MG63 (cell line): ENCODE data around the gene BTBD10. TPM values are rescaled to one million over a fixed set of nuclear protein-coding genes. Genes with fewer than 3 reads are reported as not detected.
A peak's percentile ranks its signal among the peaks of the same experiment; 100 is the strongest.

Experiments
- DNase-seq: peaks from one replicate; pipeline ENCODE4 v3.0.0-alpha.2; 2020
- H3K27me3 ChIP-seq: fragments of 250-450 bp; sonication (Bioruptor Pico); 2 replicates; pipeline ENCODE4 v1.5.1; 2020; ENCODE audit warnings: mild to moderate bottlenecking, moderate library complexity
- H3K36me3 ChIP-seq: fragments of 250-450 bp; sonication (Bioruptor Pico); 2 replicates; pipeline ENCODE4 v1.5.1; 2020; ENCODE audit warnings: mild to moderate bottlenecking, moderate library complexity
- H3K4me3 ChIP-seq: fragments of 250-450 bp; sonication (Bioruptor Pico); 2 replicates; pipeline ENCODE4 v1.5.1; 2020; ENCODE audit warnings: mild to moderate bottlenecking, moderate library complexity
- H3K9me3 ChIP-seq: fragments of 250-450 bp; sonication (Bioruptor Pico); 2 replicates; pipeline ENCODE4 v1.5.1; 2020; ENCODE audit warnings: mild to moderate bottlenecking, moderate library complexity
- total RNA-seq: library from RNA; depleted of rRNA; stranded (reverse); fragments of >200 nt; shearing (Covaris generic); gene quantifications from 2 replicates; pipeline ENCODE4 v1.2.3, GENCODE V29; 2014; ENCODE audit warnings: low replicate concordance

Gene BTBD10
- total RNA-seq, 1 experiment from 2014 or later, result 22.7 TPM

- H3K4me3 ChIP-seq, result no peak overlapping the region
Observed at GRCh38 chr11:13358596-13359270, 104.3 kb downstream of the BTBD10 start.

GRCh38 chr11:13357232-13357631, 105.8 kb downstream of the BTBD10 start:
- Histone ChIP-seq H3K27me3 (no peaks in the 10 kb centered on the region), H3K4me3 (no peak overlapping the region), H3K36me3 (no peaks in the 10 kb centered on the region), H3K9me3 (no peaks in the 10 kb centered on the region)
- DNase-seq, result no peak

More at GRCh38 chr11:13358596-13359270, 104.3 kb downstream of the BTBD10 start:
- Histone ChIP-seq H3K36me3 (no peaks in the 10 kb centered on the region), H3K9me3 (no peaks in the 10 kb centered on the region), H3K27me3 (no peaks in the 10 kb centered on the region)
- DNase-seq, result no peak

- no peak for DNase-seq
- no peaks in the 10 kb centered on the region for H3K36me3 ChIP-seq
- H3K9me3 ChIP-seq, result no peaks in the 10 kb centered on the region
- no peaks in the 10 kb centered on the region for H3K27me3 ChIP-seq
- H3K4me3 ChIP-seq, result no peak overlapping the region
Observed at GRCh38 chr11:13355191-13355590, 107.8 kb downstream of the BTBD10 start.

- Histone ChIP-seq H3K9me3 (no peaks in the 10 kb centered on the region), H3K4me3 (no peak overlapping the region), H3K27me3 (no peaks in the 10 kb centered on the region), H3K36me3 (no peaks in the 10 kb centered on the region)
- DNase-seq, result no peak
Observed at GRCh38 chr11:13354335-13354734, 108.7 kb downstream of the BTBD10 start.

- H3K4me3 ChIP-seq, result no peak overlapping the region
- H3K27me3 ChIP-seq, result no peaks in the 10 kb centered on the region
- H3K36me3 ChIP-seq, result no peaks in the 10 kb centered on the region
- no peak for DNase-seq
- H3K9me3 ChIP-seq, result no peaks in the 10 kb centered on the region
Observed at GRCh38 chr11:13352711-13353110, 110.3 kb downstream of the BTBD10 start.

- no peaks in the 10 kb centered on the region for H3K9me3 ChIP-seq
- DNase-seq, result no peak
- no peaks in the 10 kb centered on the region for H3K36me3 ChIP-seq
- H3K27me3 ChIP-seq, result no peaks in the 10 kb centered on the region
- no peak overlapping the region for H3K4me3 ChIP-seq
Observed at GRCh38 chr11:13349581-13349980, 113.4 kb downstream of the BTBD10 start.

- Histone ChIP-seq H3K4me3 (no peak overlapping the region), H3K27me3 (no peaks in the 10 kb centered on the region), H3K36me3 (no peaks in the 10 kb centered on the region), H3K9me3 (no peaks in the 10 kb centered on the region)
- DNase-seq, result no peak
Observed at GRCh38 chr11:13349046-13349445, 114.0 kb downstream of the BTBD10 start.

- H3K4me3 ChIP-seq, result no peak overlapping the region
- H3K36me3 ChIP-seq, result no peaks in the 10 kb centered on the region
- no peaks in the 10 kb centered on the region for H3K27me3 ChIP-seq
- DNase-seq, result no peak
- H3K9me3 ChIP-seq, result no peaks in the 10 kb centered on the region
Observed at GRCh38 chr11:13348305-13348704, 114.7 kb downstream of the BTBD10 start.

GRCh38 chr11:13347901-13348300, 115.1 kb downstream of the BTBD10 start:
- DNase-seq, result no peak
- no peak overlapping the region for H3K4me3 ChIP-seq
- H3K27me3 ChIP-seq, result no peaks in the 10 kb centered on the region
- H3K36me3 ChIP-seq, result no peaks in the 10 kb centered on the region
- H3K9me3 ChIP-seq, result no peaks in the 10 kb centered on the region

- H3K27me3 ChIP-seq, result no peaks in the 10 kb centered on the region
- no peak overlapping the region for H3K4me3 ChIP-seq
- H3K36me3 ChIP-seq, result no peaks in the 10 kb centered on the region
- no peaks in the 10 kb centered on the region for H3K9me3 ChIP-seq
- DNase-seq, result no peak
Observed at GRCh38 chr11:13346470-13346869, 116.6 kb downstream of the BTBD10 start.

GRCh38 chr11:13344818-13345217, 118.2 kb downstream of the BTBD10 start:
- no peaks in the 10 kb centered on the region for H3K36me3 ChIP-seq
- no peaks in the 10 kb centered on the region for H3K27me3 ChIP-seq
- no peaks in the 10 kb centered on the region for H3K9me3 ChIP-seq
- DNase-seq, result no peak
- no peak overlapping the region for H3K4me3 ChIP-seq

GRCh38 chr11:13343931-13344717, 118.9 kb downstream of the BTBD10 start:
- H3K36me3 ChIP-seq, result no peaks in the 10 kb centered on the region
- no peaks in the 10 kb centered on the region for H3K9me3 ChIP-seq
- no peaks in the 10 kb centered on the region for H3K27me3 ChIP-seq
- DNase-seq, result peak; percentile 31
- no peak overlapping the region for H3K4me3 ChIP-seq

- H3K36me3 ChIP-seq, result no peaks in the 10 kb centered on the region
- DNase-seq, result no peak
- no peaks in the 10 kb centered on the region for H3K9me3 ChIP-seq
- H3K4me3 ChIP-seq, result no peak overlapping the region
- H3K27me3 ChIP-seq, result no peaks in the 10 kb centered on the region
Observed at GRCh38 chr11:13343067-13343466, 120.0 kb downstream of the BTBD10 start.

- Histone ChIP-seq H3K27me3 (no peaks in the 10 kb centered on the region), H3K36me3 (no peaks in the 10 kb centered on the region), H3K9me3 (no peaks in the 10 kb centered on the region), H3K4me3 (no peak overlapping the region)
- no peak for DNase-seq
Observed at GRCh38 chr11:13341026-13341425, 122.0 kb downstream of the BTBD10 start.

- peak; percentile 76 for DNase-seq
- H3K4me3 ChIP-seq, result no peak overlapping the region
- H3K27me3 ChIP-seq, result no peaks in the 10 kb centered on the region
- H3K36me3 ChIP-seq, result no peaks in the 10 kb centered on the region
- no peaks in the 10 kb centered on the region for H3K9me3 ChIP-seq
Observed at GRCh38 chr11:13339195-13340153, 123.5 kb downstream of the BTBD10 start.

GRCh38 chr11:13338427-13339069, 124.5 kb downstream of the BTBD10 start:
- peak; percentile 59 for DNase-seq
- H3K27me3 ChIP-seq, result no peaks in the 10 kb centered on the region

More at GRCh38 chr11:13338427-13339069, 124.5 kb downstream of the BTBD10 start:
- H3K9me3 ChIP-seq, result no peaks in the 10 kb centered on the region
- peak overlapping the region; percentile 14 for H3K4me3 ChIP-seq
- no peaks in the 10 kb centered on the region; the same call in 1 of the 2 replicates for H3K36me3 ChIP-seq
